KMS-11 (cell line): ENCODE results near the gene TSEN34.

ENCODE experiments used
- H2AFZ ChIP-seq: fragments of 200-600 bp; sonication (generic); 2 replicates; pipeline ENCODE4 v1.6.1; 2016; ENCODE audit warnings: antibody characterized with exemption, mixed run types, low read depth
- H3K27ac ChIP-seq: fragments of 200-600 bp; sonication (generic); 2 replicates; pipeline ENCODE4 v1.6.1; 2016; ENCODE audit warnings: mild to moderate bottlenecking, mixed run types
- H3K27me3 ChIP-seq: fragments of 200-600 bp; sonication (generic); 2 replicates; pipeline ENCODE4 v1.6.1; 2017; ENCODE audit warnings: mild to moderate bottlenecking, low read depth, mixed run types, moderate library complexity; ENCODE audit not compliant: insufficient read depth
- H3K36me3 ChIP-seq: fragments of 200-600 bp; sonication (generic); 2 replicates; pipeline ENCODE4 v1.6.1; 2017; ENCODE audit warnings: mild to moderate bottlenecking, mixed run types; ENCODE audit not compliant: insufficient read depth
- H3K4me1 ChIP-seq: fragments of 200-600 bp; sonication (generic); 2 replicates; pipeline ENCODE4 v1.6.1; 2016; ENCODE audit warnings: mild to moderate bottlenecking, low read depth, mixed run types; ENCODE audit not compliant: poor library complexity, severe bottlenecking
- H3K4me2 ChIP-seq: fragments of 200-600 bp; sonication (generic); 2 replicates; pipeline ENCODE4 v1.7.0; 2016; ENCODE audit warnings: mild to moderate bottlenecking, mixed run types
- H3K4me3 ChIP-seq: fragments of 200-600 bp; sonication (generic); IDR thresholded peaks from 2 replicates; pipeline ENCODE4 v1.6.1; 2017; ENCODE audit warnings: low read depth, low read length, mixed read lengths; ENCODE audit not compliant: insufficient read depth
- H3K79me2 ChIP-seq: fragments of 200-600 bp; sonication (generic); 2 replicates; pipeline ENCODE4 v1.6.1; 2016; ENCODE audit warnings: low read depth, mixed run types; ENCODE audit not compliant: insufficient read depth
- H3K9ac ChIP-seq: fragments of 200-600 bp; sonication (generic); 2 replicates; pipeline ENCODE4 v1.6.1; 2016; ENCODE audit warnings: mild to moderate bottlenecking, mixed run types
- H4K20me1 ChIP-seq: fragments of 200-600 bp; sonication (generic); 2 replicates; pipeline ENCODE4 v1.6.1; 2016; ENCODE audit warnings: mild to moderate bottlenecking, mixed run types; ENCODE audit not compliant: insufficient read depth
- CTCF ChIP-seq: fragments of 200-600 bp; sonication (generic); conservative IDR thresholded peaks from 2 replicates; pipeline ENCODE4 v1.6.1; 2017; ENCODE audit warnings: low read depth, mild to moderate bottlenecking, antibody characterized with exemption, low read length, moderate library complexity, mixed read lengths

Gene TSEN34

GRCh38 chr19:54162884-54163283, 28.2 kb upstream of the TSEN34 start:
- no peak overlapping the region for H3K4me3 ChIP-seq
- peak overlapping the region; percentile 72 for H3K4me2 ChIP-seq

GRCh38 chr19:54164369-54165068, 26.6 kb upstream of the TSEN34 start:
- TF ChIP-seq CTCF: no peak
- Histone ChIP-seq H4K20me1 (no peaks in the 10 kb centered on the region), H3K79me2 (no peaks in the 10 kb centered on the region), H3K36me3 (no peaks in the 10 kb centered on the region), H2AFZ (no peak overlapping the region), H3K4me3 (no peak overlapping the region), H3K9ac (no peak overlapping the region), H3K27me3 (peaks cover 21% of the 10 kb centered on the region), H3K27ac (no peak overlapping the region), H3K4me2 (no peak overlapping the region), H3K4me1 (peaks cover 25% of the 10 kb centered on the region)

More at GRCh38 chr19:54162884-54163283, 28.2 kb upstream of the TSEN34 start:
- peaks cover 30% of the 10 kb centered on the region for H3K4me1 ChIP-seq
- no peak for TF ChIP-seq CTCF
- H4K20me1 ChIP-seq: no peaks in the 10 kb centered on the region
- peaks cover 21% of the 10 kb centered on the region for H3K27me3 ChIP-seq
- H3K27ac ChIP-seq: no peak overlapping the region
- peak overlapping the region; percentile 63; the same call in 1 of the 2 replicates for H2AFZ ChIP-seq
- no peak overlapping the region for H3K9ac ChIP-seq
- H3K79me2 ChIP-seq: peaks cover 9% of the 10 kb centered on the region; the same call in 1 of the 2 replicates
- no peaks in the 10 kb centered on the region for H3K36me3 ChIP-seq

- Histone ChIP-seq H3K79me2 (no peaks in the 10 kb centered on the region), H4K20me1 (no peaks in the 10 kb centered on the region), H3K4me1 (peaks cover 25% of the 10 kb centered on the region), H3K4me3 (no peak overlapping the region), H3K9ac (no peak overlapping the region), H2AFZ (no peak overlapping the region), H3K27me3 (peaks cover 25% of the 10 kb centered on the region), H3K36me3 (no peaks in the 10 kb centered on the region), H3K4me2 (no peak overlapping the region), H3K27ac (no peak overlapping the region)
- no peak for TF ChIP-seq CTCF
Measured at GRCh38 chr19:54165222-54165621, 25.9 kb upstream of the TSEN34 start.

- Histone ChIP-seq H3K27ac (no peak overlapping the region), H2AFZ (peak overlapping the region; percentile 64; the same call in 1 of the 2 replicates), H3K36me3 (no peaks in the 10 kb centered on the region), H3K27me3 (peaks cover 29% of the 10 kb centered on the region), H3K4me2 (peak overlapping the region; percentile 76), H3K4me1 (peaks cover 6% of the 10 kb centered on the region), H3K4me3 (no peak overlapping the region), H4K20me1 (no peaks in the 10 kb centered on the region), H3K79me2 (no peaks in the 10 kb centered on the region), H3K9ac (no peak overlapping the region)
- peak; percentile 66 for TF ChIP-seq CTCF
Measured at GRCh38 chr19:54168174-54168917, 22.8 kb upstream of the TSEN34 start.
